GM12865 (cell line): ENCODE data around the gene GNG12.

Experiments used
- DNase-seq: peaks from one replicate; pipeline ENCODE4 v3.0.0; 2010; ENCODE audit warnings: low read depth
- H3K4me3 ChIP-seq: 2 replicates; pipeline ENCODE4 v1.5.1; 2011; ENCODE audit warnings: mild to moderate bottlenecking, low read depth, low read length, control low read depth
- CTCF ChIP-seq: IDR thresholded peaks from 2 replicates; pipeline ENCODE4 v1.5.1; 2011; ENCODE audit warnings: low read length, control low read depth, low read depth, inconsistent platforms; ENCODE audit not compliant: insufficient read depth; ENCODE audit errors: missing control alignments

GNG12 gene

GRCh38 chr1:67817319-67817718 is 15.9 kb downstream of the GNG12 start:
- TF ChIP-seq CTCF: no peak
- H3K4me3 ChIP-seq: no peak overlapping the region
- no peak for DNase-seq

GRCh38 chr1:67816506-67816905 is 16.8 kb downstream of the GNG12 start:
- no peak for TF ChIP-seq CTCF
- DNase-seq: no peak
- no peak overlapping the region for H3K4me3 ChIP-seq

GRCh38 chr1:67816095-67816475 is 17.2 kb downstream of the GNG12 start:
- H3K4me3 ChIP-seq: no peak overlapping the region
- no peak for DNase-seq
- no peak for TF ChIP-seq CTCF

GRCh38 chr1:67815303-67816094 is 17.8 kb downstream of the GNG12 start:
- TF ChIP-seq CTCF: no peak
- DNase-seq: no peak
- no peak overlapping the region for H3K4me3 ChIP-seq

GRCh38 chr1:67814121-67814772 is 19.0 kb downstream of the GNG12 start:
- TF ChIP-seq CTCF: no peak
- DNase-seq: no peak

GRCh38 chr1:67812226-67812625 is 21.0 kb downstream of the GNG12 start:
- TF ChIP-seq CTCF: no peak
- no peak overlapping the region for H3K4me3 ChIP-seq
- no peak for DNase-seq

More at GRCh38 chr1:67814121-67814772, 19.0 kb downstream of the GNG12 start:
- H3K4me3 ChIP-seq: no peak overlapping the region
